ENCODE measurements around the gene KSR1.

DNA sequence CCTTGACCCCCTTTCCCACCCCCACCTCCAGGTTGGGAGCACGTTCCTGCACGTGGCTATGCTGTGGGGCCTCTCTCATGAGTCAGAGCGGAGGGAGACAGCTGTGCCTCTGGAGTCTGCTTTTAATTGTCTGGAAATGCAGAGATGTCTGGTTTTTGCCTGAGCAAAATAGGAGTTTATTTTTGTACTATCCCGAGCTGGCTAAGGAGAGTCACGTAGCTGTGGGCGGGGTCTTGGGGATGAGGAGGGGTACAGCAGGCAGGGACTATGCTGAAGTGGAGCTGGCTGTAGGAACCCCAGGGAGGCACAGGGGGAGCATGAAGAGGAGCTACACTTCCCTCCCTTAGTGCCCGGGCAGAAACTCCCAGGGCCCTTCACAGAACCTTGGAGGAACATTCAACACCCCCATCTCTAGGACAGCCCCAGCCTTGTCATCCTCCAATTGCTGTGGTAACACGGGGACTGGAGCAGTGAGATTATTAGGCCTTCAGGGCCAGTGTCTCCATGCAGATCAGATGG is 130.0 kb downstream of the KSR1 start:
- no peak for TF ChIP-seq POLR2A (IDR thresholded peaks at IDR 0.05)
- TF ChIP-seq CTCF (IDR thresholded peaks at IDR 0.05) = no peak
- TF ChIP-seq EP300 (IDR thresholded peaks at IDR 0.05) = no peak
- TF ChIP-seq POLR2AphosphoS5 (IDR thresholded peaks at IDR 0.05) = no peak
